ENCODE results near the gene LYPLAL1.

DNA sequence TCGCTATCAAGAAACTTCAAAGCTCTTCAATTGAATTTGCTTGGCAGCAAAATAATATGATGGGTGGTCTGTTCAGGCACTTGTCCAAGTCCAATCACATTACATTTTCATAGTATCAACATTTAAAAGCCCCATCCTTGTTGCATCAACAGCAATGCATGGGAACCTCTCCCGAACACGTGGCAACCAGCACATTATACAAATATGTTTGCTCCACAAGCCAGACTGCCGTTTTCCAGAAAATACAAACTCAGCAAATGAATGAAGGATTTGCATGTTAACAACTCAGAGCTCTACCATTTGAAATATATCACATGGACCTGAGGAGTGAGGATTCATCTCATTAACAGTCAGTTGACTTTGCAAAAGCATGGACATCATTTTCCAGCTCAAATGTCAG is 20.0 kb upstream of the LYPLAL1 start:
- TF ChIP-seq BHLHE40 (IDR thresholded peaks at IDR 0.05; ENCODE audit: low read depth, low read length) (no peak), POLR2A (IDR thresholded peaks at IDR 0.05; ENCODE audit: low read depth, low read length) (no peak), CTCF (conservative IDR thresholded peaks at IDR 0.05; ENCODE audit: low read depth, low read length) (no peak), CHD1 (IDR thresholded peaks at IDR 0.05; ENCODE audit: low read depth, low read length) (no peak), SMC3 (IDR thresholded peaks at IDR 0.05; ENCODE audit: low read depth, low read length) (no peak)
- TF ChIP-seq, protein P1, sequence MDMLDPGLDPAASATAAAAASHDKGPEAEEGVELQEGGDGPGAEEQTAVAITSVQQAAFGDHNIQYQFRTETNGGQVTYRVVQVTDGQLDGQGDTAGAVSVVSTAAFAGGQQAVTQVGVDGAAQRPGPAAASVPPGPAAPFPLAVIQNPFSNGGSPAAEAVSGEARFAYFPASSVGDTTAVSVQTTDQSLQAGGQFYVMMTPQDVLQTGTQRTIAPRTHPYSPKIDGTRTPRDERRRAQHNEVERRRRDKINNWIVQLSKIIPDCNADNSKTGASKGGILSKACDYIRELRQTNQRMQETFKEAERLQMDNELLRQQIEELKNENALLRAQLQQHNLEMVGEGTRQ (IDR thresholded peaks at IDR 0.05; ENCODE audit: low read depth, low read length) = no peak; the same call in 1 of the 2 replicates

Measured in IMR-90 (cell line).